SH-SY5Y (cell line): Measurements from ENCODE around the gene CNOT6L.

Experiments used
- GATA2 ChIP-seq: IDR thresholded peaks from 2 replicates; pipeline ENCODE4 v1.6.1; 2011; ENCODE audit warnings: mild to moderate bottlenecking, low read depth, low read length
- GATA3 ChIP-seq: IDR thresholded peaks from 2 replicates; pipeline ENCODE4 v1.6.1; 2011; ENCODE audit warnings: low read depth, mild to moderate bottlenecking, low read length, moderate library complexity

GRCh38 chr4:77845929-77846328, 26.8 kb upstream of the CNOT6L start:
- TF ChIP-seq GATA2 (no peak), GATA3 (no peak)
